HG03469 (cell line): ENCODE measurements around the gene ACOT7.

Experiments
- ATAC-seq: cut with Tn5 transposase; IDR thresholded peaks from one replicate; pipeline ENCODE4 v1.9.1; 2021; ENCODE audit warnings: mild to moderate bottlenecking, moderate library complexity, moderate number of reproducible peaks; ENCODE audit not compliant: unreplicated experiment

ACOT7 gene

DNA sequence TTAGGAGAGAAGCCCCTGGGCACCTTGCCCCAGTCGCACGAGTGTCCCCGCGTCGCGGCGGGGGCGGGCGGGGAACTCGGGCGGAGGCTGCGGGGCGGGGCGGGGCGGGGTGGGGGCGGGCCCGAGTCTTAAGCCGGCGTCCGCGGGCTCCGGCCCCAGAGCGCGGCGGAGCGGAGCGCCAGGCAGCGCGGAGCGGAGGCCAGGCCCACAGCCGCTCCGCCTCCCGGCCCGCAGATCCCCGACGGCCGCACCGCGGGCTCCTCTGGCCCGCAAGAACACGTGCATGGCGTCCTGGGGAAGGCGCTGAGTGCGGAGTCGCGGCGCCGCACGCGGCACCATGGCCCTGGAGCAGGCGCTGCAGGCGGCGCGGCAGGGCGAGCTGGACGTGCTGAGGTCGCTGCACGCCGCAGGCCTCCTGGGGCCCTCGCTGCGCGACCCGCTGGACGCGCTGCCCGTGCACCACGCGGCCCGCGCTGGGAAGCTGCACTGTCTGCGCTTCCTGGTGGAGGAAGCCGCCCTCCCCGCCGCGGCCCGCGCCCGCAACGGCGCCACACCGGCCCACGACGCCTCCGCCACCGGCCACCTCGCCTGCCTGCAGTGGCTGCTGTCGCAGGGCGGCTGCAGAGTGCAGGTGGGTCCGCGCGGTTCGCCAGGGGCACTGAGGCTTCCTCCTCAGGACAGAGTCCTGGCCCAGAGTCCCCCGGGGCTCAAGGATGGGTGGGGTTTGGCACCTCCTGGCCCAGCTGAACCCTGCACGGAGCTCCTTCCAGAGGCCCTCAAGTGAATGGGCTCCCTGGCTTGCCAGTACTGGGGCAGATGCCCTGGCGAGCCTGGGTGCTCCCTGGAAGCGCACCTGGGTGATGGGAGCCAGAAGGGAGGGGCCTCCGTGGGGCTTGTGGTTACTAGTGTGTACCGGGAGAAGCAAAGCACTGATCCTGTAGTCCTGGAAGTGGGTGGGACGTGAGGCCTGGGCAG is 31.3 kb upstream of the ACOT7 start, which contains the start of gene ESPN:
TSS of gene ESPN (plus strand) at position 158 of the 975 bp plus-strand sequence. CDS start at position 338, 180 bp downstream.
- ATAC-seq, result no peak

DNA sequence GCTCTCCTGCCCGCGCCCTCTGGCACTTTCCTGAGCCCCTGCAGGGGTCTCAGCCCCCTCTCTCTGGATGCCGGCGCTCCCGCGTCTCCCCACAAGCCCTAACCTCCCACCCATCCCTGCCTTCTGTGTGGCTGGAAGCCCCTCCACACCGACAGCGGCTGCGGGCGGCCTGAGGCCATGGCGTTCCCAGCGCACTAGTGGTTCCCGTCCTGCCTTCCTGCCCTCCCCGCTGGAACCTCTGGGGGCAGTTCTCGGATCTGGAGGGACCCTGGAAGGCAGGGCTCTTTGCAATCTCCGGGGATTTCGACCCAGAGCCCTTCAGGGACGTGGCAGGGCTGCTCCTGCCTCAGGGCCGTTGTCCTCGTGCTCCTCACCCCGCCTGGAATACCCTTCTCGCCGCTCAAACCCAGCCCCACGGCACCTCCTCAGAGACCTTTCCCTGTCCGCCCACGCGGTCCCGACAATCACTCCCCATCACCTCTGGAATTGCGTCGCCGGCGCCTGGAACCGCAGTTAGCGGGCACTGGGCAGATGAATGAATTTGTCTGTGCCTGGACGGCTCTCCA is 30.5 kb upstream of the ACOT7 start:
- ATAC-seq, result no peak

DNA sequence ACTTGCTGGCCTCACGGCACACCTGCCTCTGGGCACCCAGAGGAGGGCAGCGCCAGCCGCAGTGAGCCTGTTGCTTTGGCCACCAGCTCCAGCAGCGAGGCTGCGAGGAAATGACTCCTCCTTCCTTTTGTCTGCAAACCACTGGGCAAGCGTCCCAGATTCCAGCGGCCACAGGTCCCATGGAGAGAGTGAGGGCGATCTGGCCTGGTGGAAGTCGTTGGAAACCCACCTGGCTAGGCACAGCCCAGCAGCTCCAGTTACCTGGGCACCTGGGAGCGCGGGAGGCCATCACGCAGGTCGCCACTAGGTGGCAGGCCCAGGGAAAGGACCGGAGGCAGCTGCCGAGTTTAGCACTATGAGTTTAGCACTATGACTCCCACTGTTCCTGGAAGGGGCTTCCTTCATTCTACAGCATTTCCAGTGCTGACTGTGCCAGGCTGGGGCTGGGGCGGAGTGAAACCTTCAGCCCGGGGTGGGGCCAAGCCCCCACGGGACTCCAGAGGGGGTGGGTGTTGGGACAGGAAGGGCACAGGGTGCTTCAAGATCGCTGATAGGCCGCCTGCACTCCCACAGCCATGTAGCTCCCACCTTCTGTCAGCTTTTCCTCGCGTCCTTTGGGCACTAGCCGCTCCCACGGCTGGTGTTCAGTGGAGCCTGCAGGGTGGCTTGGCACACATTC is 29.9 kb upstream of the ACOT7 start:
- ATAC-seq, result no peak

DNA sequence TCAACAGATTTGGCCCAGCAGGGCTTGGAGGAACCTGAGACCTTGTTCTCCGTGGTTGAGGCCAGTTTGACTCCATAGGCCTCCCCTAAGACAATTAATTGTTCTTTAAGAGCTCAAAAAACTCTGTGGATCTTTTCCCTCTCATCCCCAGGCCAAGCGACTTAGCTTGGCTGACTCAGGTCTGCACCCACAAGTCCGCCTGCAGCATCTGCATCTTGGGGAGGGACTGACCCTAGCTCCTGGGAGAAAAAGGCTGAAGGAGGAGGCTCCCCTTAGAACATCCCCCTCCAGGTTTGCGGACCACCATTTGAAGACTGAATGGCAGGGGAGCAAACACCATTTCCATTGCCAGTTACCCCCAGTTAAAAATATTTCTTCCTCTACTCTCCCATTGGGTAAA is 27.7 kb upstream of the ACOT7 start:
- no peak for ATAC-seq

DNA sequence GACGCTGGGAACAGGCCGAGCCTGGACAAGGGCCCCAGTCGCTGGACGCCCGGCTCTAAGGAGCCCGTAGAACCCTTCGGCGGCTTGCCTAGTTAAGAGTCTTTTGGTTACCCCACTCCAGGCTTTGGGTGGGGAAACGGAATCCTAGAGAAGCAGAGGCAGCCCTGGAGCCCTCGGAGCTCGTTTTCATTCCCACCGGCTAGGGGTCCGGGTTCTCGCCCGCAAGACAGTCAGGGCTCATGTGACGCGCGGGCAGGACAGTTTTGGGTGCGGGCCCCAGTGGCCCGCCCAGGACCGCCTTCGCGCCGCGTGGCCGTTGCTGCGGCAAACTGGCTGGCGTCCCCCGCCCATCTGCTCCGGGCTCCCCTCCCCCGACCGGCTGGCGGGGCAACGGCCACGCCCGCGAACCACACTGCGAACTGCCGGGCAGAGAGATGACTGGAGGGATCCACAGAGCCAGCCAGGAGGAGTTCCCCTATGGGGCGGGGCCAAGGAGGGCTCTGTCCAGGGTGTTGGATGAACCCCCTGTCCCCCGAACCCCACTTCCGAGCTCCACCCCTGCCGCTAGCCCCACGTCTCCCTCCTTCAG is 27.0 kb upstream of the ACOT7 start:
- ATAC-seq, result no peak

DNA sequence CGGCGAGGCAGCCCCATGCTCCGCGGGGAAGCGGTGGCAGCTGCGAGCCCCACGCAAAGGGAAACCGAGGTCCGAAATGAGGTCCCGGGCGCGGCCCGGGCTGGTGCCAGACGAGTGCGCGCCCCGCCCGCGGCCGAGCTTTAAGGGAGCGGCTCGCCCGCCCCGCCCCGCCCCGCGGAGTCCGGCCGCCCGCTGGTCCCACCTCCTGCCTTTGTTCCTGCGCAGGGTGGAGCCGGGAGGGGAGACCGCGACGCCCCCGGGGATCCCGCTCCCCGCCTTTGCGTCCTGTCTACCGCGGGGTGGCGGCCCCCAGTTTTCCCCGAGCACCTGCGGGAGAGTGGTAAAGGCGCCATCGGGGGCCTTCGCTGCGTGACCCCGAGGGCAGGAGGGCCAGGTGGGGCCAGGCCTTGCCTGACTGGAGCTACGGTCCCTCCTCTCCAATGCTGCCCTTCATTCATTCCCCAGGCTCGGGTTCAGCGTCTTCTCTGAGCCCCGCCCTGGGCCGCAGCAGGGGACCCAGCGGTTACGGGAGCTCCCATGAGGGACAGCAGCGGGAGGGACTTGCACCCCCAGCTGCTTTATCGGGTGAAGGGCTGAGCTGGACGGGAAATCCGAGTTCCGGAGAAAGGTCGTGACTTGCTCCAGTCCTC is 26.4 kb upstream of the ACOT7 start, which contains the start of gene HES2:
TSS of gene HES2 (minus strand) at position 116 of the 650 bp plus-strand sequence. CDS start at position 17, 99 bp downstream.
- ATAC-seq, result no peak

DNA sequence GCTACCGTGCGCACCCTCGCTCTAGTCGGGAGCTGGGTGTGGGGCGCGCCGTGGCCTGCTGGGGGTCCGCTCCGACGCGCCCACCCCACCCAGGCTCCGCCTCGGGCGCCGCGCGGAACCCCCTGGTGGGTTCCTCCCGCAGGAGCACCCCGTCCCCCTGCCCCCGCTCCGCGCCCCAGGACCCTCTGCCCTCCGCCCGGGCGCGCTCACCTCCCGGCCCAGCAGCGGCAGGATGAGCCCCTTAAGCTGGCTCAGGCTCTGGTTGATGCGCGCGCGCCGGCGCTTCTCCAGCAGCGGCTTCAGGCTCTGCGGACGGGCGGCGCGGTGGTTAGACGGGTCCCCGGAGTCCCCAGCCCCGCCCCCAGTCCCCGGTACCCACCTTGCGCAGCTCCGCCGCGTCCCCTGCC is 25.8 kb upstream of the ACOT7 start:
- ATAC-seq, result no peak

DNA sequence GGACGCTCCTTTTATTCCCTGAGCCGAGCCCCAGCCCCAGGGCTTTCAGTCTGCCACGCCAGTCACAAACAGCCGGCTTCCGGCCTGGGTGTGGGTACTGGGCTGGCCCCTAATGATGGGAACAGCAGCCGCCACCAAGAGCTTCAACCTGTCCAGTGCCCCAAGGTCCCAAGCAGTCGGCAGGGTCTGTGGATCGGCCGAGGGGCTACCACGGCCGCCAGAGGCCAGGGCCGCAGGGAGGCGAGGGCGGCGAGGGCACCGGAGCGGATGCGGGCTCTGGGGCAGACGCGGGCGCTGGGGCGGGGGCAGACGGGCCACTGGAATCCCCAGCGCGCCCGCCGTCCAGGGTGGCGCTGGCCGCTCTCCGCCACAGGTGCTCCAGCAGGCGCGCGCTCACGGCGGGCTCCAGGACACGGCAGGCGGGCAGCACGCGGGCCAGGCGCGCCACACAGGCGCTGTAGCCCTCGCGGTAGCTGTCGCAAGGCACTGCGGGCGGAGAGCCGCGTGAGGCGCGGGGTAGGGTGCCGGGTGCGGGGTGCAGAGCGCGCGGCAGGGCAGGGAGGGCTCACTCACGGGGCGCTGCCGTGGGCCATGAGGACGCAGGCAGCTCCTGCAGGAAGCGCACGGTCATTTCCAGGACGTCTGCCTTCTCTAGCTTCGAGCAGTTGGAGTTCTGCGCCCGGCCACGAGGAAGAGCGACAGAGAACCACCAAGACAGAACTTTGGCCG is 25.3 kb upstream of the ACOT7 start:
- ATAC-seq, result no peak

DNA sequence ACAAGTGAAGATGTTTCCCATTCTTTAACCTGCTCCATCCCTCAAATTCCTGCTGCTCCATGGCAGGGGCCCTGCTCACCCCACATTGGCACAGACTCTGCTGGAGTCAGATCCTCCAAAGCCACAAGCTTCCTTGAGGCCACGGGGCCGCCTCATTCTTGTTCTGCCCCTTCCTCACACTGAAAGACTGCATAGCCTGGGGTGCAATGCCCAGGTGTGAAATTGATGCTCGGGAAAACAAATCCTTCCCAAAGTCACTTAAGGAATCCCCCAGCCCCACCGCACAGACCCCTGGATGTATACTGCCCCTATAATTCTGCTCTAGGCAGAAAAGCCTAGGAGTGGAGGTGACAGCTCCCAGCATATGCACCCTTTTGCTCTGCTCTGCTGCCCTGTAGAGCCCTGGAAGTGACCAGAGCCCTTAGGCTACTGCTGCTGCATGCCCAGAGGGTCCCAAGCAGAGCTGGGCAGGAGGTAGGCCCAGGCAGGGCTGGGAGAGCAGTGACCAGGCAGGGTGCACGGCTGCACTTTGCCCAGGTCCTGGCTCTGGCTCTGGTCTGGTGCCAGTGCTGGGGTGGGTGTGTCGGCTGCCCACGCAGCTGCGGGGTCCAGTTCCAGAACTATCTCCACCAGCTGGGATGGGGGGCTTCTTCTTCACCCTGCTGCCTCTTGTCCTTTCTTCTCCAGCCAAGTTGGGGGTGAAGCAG is 24.5 kb upstream of the ACOT7 start:
- no peak for ATAC-seq

DNA sequence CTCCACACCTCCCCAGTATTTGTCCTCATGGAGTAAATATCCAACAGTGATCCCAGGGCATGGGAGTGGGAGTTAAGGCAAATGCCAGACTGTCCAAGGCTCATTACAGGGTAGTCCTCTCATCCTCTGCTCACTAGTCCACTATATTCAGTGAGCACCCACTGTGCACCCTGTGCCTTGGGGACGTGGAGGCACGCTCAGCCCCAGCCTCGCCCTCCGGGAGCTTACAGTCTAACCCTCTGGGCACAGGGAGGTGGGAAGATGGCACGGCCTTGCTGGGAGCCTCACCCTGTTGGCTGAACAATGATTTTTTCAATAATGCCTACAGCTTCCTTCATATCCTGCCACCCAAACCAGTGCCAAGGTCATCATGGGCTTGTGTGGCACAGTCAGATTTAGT is 23.3 kb upstream of the ACOT7 start:
- ATAC-seq, result no peak

DNA sequence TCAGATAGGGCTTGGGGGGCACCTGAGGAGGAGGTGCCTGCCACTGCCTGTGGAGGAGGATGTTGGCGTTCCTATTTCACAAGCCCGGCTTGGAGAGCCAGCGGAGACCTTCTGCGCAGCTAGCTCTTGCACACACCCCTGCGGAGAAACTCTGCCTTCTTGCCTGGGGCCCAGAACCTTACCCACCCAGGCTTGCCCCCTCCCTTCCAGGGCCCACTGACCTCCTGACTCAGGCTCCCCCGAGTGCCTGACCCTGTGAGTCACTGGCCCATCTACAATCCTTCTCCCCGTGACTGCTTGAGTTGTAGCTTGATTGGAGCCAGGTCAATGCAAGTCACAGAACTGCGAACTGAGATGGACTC is 22.7 kb upstream of the ACOT7 start:
- no peak for ATAC-seq

DNA sequence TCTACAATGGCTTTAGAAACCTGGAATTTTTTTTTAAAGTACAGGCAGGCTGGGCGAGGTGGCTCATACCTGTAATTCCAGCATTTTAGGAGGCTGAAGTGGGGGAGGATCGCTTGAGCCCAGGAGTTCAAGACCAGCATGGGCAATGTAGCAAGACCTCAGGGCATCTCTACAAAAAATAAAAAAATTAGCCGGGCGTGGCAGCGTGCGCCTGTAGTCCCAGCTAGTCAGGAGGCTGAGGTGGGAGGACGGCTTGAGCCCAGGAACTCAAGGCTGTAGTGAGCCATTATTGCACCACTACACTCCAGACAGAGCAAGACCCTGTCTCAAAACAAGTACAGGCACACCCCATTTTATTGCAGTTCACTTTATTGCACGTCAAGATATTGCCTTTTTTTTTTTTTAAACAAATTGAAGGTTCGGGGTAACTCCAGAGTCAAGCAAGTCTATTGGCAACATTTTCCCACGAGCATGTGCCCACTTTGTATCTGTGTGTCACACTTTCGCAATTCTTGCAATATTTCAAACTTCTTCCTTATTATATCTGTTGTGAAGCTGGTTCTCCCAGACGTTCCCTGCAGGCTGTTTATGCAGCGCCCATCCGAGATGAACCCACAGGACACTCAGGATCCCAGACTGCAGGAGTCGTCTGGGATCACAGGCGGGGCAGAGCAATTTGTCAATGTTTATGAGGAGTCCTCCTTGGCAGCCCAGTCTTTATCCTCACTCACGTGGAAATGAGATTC is 21.5 kb upstream of the ACOT7 start:
- ATAC-seq, result no peak

DNA sequence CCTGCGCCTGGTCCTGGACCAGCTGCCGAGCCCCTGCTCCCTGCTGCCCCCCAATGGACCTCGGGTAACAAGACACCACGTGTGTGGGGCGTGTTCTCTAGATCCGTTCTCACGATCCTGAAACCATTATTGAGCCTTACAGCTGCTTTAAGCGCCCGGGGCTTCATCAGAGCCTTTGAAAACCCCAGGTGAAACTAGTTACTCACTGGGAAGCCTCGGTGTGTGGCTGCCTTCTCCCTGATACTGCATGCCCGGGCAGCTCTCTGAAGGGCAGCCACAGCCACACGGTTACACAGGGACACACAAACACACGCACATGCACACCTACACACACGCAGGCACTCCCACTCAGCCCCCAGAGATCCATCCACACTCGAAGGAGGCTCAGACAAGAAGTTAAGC is 20.9 kb upstream of the ACOT7 start:
- no peak for ATAC-seq

DNA sequence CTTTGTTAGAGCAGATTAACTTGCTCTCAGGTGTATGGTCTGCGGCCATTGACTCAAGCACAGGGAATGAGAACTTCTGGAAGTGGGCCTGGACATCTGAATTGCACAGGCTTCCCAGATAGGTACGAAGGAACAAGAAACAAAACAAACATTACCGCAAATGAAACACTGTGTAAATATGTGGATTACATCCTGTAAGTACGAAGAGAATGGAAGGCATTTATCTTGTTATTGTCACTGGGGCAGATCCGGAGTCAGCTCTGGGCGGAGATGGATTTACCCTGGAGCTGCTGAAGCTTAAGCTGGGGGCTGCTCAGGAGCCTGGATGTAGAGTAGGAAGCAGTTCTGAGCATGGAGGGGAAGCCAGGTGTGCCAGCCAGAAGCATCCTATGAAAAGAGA is 19.3 kb upstream of the ACOT7 start:
- no peak for ATAC-seq

DNA sequence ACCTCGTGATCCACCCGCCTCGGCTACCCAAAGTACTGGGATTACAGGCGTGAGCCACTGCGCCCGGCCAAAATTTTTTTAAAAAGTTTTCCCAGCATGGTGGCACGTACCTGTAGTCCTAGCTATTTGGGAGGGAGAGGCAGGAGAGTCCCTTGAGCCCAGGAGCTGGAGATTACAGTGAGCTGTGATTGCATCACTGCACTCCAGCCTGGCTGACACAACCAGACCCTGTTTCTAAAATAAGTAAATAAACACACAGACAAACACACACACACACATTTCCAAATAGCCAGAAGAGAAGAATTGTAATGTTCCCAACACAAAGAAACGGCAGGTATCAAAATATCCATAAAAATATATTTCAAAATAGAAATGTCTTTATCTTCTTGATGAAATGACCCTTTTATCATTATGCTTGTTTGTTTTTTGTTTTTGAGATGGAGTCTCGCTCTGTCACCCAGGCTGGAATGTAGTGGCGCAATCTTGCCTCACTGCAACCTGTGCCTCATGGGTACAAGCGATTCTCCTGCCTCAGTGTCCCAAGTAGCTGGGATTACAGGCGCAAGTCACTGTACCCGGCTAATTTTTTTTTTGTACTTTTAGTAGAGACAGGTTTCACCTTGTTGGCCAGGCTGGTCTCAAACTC is 16.8 kb upstream of the ACOT7 start:
- no peak for ATAC-seq

DNA sequence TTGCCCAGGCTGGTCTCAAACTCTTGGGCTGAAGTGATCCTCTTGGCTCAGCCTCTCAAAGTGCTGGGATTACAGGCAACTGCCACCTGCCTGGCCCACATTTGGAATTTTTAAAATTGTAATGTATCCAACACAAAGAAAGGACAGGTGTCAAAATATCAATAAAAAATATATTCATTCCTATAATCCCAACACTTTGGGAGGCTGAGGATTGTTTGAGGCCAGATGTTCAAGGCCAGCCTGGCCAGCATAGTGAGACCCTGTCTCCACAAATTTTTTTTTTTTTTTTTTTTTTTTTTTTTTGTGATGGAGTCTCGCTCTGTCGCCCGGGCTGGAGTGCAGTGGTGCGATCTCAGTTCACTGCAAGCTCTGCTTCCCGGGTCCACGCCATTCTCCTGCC is 16.2 kb upstream of the ACOT7 start:
- no peak for ATAC-seq

DNA sequence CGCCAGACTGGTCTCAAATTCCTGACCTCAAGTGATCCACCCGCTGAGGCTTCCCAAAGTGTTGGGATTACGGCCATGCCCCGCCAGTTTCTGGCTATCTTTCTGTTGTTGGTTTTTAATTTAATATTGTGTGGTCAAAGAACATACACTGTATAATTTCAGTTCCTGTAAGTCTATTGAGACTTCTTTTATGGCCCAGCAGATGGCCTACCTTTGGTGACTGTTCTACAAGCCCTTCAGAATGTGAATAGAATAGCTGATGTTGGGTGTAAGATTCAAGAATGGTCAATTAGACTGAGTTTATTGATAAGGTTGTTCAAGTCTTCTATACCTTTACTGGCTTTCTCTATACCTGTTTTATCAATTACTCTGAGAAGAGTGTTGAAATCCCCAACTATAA is 15.5 kb upstream of the ACOT7 start:
- no peak for ATAC-seq

DNA sequence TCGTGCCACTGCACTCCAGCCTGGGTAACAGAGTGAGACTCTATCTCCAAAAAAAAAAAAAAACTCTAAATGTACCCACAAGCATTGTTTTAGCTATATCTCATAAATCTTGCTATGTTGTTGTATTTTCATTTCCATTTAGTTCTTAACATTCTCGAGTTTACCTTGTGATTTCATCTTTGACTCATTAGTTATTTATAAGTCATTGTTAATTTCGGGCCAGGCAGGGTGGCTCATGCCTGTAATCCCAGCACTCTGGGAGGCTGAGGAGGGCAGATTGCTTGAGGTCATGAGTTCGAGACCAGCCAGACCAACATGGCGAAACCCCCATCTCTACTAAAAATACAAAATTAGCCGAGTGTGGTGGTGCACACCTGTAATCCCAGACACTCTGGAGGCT is 14.5 kb upstream of the ACOT7 start:
- no peak for ATAC-seq
